Left ventricle myocardium inferior (tissue), 1 donor: ENCODE measurements around the gene KCNB1. TPM values are rescaled to one million over a fixed set of nuclear protein-coding genes. Genes with fewer than 3 reads are reported as not detected.

Experiments used
- DNase-seq: peaks from one replicate; pipeline ENCODE4 v3.0.0-alpha.2; 2020
- H3K27ac ChIP-seq: fragments of 200-600 bp; replicated peaks from 2 replicates; pipeline ENCODE4 v1.8.0; 2021
- H3K27me3 ChIP-seq: fragments of 200-600 bp; 2 replicates; pipeline ENCODE4 v1.8.0; 2021; ENCODE audit warnings: low read depth
- H3K36me3 ChIP-seq: fragments of 200-600 bp; 2 replicates; pipeline ENCODE4 v1.8.0; 2021
- H3K4me1 ChIP-seq: fragments of 200-600 bp; 2 replicates; pipeline ENCODE4 v1.8.0; 2021
- H3K4me3 ChIP-seq: fragments of 200-600 bp; 2 replicates; pipeline ENCODE4 v1.8.0; 2021; ENCODE audit warnings: mild to moderate bottlenecking, moderate library complexity
- H3K9me3 ChIP-seq: fragments of 200-600 bp; replicated peaks from 2 replicates; pipeline ENCODE4 v1.8.0; 2021
- intact Hi-C: fragments of 100-400 bp; cut with micrococcal nuclease; formaldehyde crosslinking; loops from one replicate; pipeline ENCODE4 v1.11.0; 2022
- total RNA-seq: library from RNA; stranded (reverse); fragmentation: NEBNext Ultra II Directional; extraction: Animal tissue kit (Norgen Biotek cat#: 25700); gene quantifications from one replicate; pipeline ENCODE4 v1.2.1, GENCODE V29; 2021
- TF ChIP-seq, protein P1 (sequence below): fragments of 200-600 bp; IDR thresholded peaks from 2 replicates; pipeline ENCODE4 v1.8.0; 2021; ENCODE audit warnings: antibody characterized with exemption, mild to moderate bottlenecking, borderline replicate concordance
- donor health status: DM: no; HTN: yes; CAD: no; lungs with severe emphysema.

The KCNB1 gene
- total RNA-seq, 1 donor from 2014 or later, result 0.77 TPM

DNA sequence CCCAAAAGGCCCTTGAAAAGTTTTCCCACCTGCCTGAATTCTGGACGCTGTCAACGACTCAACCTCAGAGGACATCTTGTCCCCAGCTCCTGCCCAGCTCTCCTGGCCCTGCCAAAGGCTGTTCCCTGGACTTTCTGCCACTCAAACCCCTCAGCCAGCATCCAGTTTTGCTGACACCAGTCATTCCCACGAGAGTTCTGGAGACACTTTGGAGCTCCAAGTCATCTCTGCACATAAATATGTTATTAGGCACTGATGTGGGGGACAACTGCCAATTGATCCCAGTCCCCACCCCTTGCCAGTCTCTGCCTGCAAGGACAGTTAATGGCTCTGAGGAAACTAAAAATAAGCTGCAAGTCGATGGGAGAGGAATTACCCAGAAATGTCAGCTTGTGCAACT, 38.9 kb upstream of the KCNB1 start:
- Histone ChIP-seq H3K27me3 (no peaks in the 10 kb centered on the region), H3K36me3 (no peaks in the 10 kb centered on the region), H3K4me1 (no peaks in the 10 kb centered on the region), H3K27ac (no peak overlapping the region), H3K9me3 (no peaks in the 10 kb centered on the region), H3K4me3 (no peak overlapping the region)
- TF ChIP-seq, protein P1, sequence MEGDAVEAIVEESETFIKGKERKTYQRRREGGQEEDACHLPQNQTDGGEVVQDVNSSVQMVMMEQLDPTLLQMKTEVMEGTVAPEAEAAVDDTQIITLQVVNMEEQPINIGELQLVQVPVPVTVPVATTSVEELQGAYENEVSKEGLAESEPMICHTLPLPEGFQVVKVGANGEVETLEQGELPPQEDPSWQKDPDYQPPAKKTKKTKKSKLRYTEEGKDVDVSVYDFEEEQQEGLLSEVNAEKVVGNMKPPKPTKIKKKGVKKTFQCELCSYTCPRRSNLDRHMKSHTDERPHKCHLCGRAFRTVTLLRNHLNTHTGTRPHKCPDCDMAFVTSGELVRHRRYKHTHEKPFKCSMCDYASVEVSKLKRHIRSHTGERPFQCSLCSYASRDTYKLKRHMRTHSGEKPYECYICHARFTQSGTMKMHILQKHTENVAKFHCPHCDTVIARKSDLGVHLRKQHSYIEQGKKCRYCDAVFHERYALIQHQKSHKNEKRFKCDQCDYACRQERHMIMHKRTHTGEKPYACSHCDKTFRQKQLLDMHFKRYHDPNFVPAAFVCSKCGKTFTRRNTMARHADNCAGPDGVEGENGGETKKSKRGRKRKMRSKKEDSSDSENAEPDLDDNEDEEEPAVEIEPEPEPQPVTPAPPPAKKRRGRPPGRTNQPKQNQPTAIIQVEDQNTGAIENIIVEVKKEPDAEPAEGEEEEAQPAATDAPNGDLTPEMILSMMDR, result no peak
- intact Hi-C loops, result no loop called here
- DNase-seq, result no peak

DNA sequence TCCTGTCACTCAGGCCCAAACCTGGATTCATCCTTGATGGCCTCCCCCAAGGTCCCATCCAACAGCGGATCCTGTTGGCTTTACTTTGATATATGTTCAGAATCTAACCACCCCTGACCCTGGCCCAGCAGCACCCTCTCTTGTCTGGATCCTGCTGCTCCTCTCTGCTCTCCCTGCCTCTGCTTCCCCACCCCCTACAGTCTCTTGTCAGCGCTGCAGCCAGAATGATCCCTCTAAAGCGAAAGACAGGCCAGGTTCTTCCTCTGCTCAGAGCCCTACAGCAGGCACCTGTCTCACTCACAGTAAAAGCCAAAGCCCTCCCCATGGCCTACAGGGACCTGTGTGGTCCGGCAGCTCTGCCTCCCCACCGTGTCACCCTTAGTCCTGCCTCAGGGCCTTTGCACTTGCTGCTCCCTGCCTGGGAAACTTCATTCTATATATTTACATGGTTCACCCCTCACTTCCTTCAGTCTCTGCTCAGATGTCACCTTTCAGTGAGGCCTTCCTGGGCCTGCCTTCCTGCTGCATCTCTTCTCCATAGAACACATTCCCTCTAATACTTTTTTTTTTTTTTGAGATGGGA, 37.4 kb upstream of the KCNB1 start:
- Histone ChIP-seq H3K27me3 (peaks cover 7% of the 10 kb centered on the region), H3K9me3 (no peaks in the 10 kb centered on the region), H3K36me3 (no peaks in the 10 kb centered on the region), H3K4me3 (no peak overlapping the region), H3K27ac (no peak overlapping the region), H3K4me1 (no peaks in the 10 kb centered on the region)
- TF ChIP-seq, protein P1, result no peak
- intact Hi-C loops, result no loop called here
- no peak for DNase-seq

DNA sequence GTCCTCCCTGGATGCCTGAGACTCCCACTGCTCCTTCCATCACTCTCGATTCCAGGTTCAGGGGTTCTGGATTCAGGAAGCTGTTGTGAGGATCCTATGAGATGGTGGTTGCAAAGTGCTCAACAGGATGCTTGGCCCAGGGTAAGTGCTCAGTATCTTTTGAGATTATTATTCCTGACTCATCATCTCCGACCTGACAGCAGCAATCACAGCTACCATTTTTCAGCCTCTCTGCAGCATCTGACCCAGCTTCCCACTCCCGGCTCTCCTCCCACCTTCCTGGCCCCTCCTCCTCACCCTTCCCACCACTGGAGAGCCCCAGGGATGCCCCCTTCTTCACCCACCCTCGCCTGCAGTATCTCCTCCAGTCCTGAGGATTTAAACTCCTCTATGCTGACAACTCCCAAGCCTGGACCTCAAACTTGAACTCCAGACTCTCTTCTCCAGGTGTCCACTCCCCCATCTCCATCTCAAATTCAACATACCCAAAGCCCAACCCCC, 36.8 kb upstream of the KCNB1 start:
- intact Hi-C loops, result no loop called here
- Histone ChIP-seq H3K36me3 (no peaks in the 10 kb centered on the region), H3K4me3 (no peak overlapping the region)

DNA sequence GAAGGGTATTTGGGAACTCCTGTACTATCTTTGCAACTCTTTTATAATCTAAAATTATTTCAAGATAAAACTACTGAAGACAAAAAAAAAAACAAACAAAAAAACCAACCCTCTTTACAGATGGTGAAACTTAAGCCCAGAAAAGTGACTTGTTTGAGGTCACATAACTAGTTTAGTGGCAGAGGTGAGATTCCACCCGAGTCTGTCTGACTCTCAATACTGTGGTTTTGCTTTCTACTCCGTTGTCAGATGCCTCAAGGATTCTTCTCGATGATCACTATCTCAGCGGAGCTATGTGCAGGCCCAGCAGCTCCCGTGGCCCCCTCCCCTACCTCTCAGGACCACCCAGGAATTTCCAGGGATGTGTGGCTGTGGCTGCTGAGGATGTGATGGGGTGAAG, 36.1 kb upstream of the KCNB1 start:
- DNase-seq, result no peak
- no peak overlapping the region for H3K27ac ChIP-seq
- H3K36me3 ChIP-seq, result no peaks in the 10 kb centered on the region
- H3K4me1 ChIP-seq, result no peaks in the 10 kb centered on the region
- no peaks in the 10 kb centered on the region for H3K9me3 ChIP-seq
- H3K27me3 ChIP-seq, result peaks cover 17% of the 10 kb centered on the region
- TF ChIP-seq, protein P1, result no peak
- intact Hi-C loops, result no loop called here
- H3K4me3 ChIP-seq, result no peak overlapping the region

More for the DNA sequence above, 36.8 kb upstream of the KCNB1 start:
- no peaks in the 10 kb centered on the region for H3K9me3 ChIP-seq
- no peaks in the 10 kb centered on the region for H3K4me1 ChIP-seq
- H3K27me3 ChIP-seq, result peaks cover 10% of the 10 kb centered on the region
- DNase-seq, result no peak
- no peak overlapping the region for H3K27ac ChIP-seq
- TF ChIP-seq, protein P1, result no peak

DNA sequence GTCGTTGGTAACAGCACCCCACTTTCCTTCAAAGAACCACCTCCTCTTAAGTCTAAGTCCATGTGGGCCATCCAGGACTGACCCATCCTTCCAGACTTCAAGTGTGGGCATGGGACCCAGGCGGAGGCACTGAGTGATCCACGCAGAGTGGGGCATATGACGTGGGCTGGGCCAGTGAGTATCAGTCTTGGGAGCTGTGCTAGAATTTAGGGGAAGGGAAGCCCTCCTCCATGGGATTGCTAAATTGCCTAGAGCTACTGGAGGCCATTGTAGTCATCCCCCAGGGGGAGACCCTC, 35.3 kb upstream of the KCNB1 start:
- Histone ChIP-seq H3K36me3 (no peaks in the 10 kb centered on the region), H3K4me3 (no peak overlapping the region), H3K4me1 (no peaks in the 10 kb centered on the region), H3K27me3 (peaks cover 24% of the 10 kb centered on the region), H3K27ac (no peak overlapping the region), H3K9me3 (no peaks in the 10 kb centered on the region)
- intact Hi-C loops, result no loop called here
- DNase-seq, result no peak
- TF ChIP-seq, protein P1, result no peak
